ENCODE data around the gene SHKBP1. TPM values are rescaled to one million over a fixed set of nuclear protein-coding genes. Genes with fewer than 3 reads are reported as not detected.
"Not testable (repeated sequence)": the region's sequence is repeated elsewhere in the genome, so short reads cannot be mapped to it uniquely, and the experiment has no call there.

Gene SHKBP1
- polyA plus RNA-seq, 1 experiment, result 42.5 TPM

DNA sequence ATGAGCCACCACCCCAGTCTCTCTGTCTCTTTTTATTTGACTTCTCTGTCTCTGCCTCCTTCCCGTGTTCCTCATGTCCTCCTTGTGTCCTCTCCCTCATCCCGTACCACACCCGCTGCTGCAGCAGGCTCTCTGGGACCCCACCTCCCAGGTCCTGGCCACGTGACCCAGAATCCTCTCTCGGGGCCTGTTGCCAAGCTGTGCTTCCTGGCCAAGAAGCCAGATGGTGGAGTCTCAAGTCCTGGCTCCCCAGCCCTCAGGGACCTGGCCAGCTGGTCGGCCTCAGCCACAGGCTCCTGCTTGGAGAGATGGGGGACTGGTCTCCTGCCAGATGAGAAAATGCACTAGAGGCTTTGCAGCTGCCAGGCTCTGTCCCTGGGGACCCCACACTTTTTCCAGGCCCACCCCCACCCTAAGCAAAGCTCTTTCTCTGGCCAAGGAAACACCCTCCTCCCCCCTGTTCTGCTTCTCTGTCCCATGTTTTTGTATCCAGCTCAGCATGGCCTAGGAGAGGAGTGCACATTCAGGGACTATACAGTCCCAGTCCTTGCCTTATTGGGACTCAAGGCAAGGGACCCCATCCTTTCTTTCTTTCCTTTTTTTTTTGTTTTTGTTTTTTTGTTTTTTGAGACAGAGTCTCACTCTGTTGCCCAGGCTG lies 34.3 kb upstream of the SHKBP1 start:
- Histone ChIP-seq H3K4me3 (ENCODE audit: low read depth, low read length) (no peak overlapping the region), H3K9me3 (ENCODE audit: control insufficient read depth, insufficient read depth, low read length) (no peaks in the 10 kb centered on the region; the same call in 1 of the 2 replicates), H3K27me3 (ENCODE audit: control insufficient read depth, insufficient read depth, low read length) (peaks cover 6% of the 10 kb centered on the region), H3K27ac (ENCODE audit: low read depth, low read length) (no peak overlapping the region)
- ChIA-PET CTCF (interaction anchor here (0.6 to 2.8 kb wide), 11 partner anchors 9 to 349 kb away, joined by 3 to 21 read pairs (median 5); partner anchors contain the start of genes BLVRB and LTBP4), POLR2A (interaction anchor here (0.5 to 1.3 kb wide), 9 partner anchors 14 to 1385 kb away, joined by 3 to 7 read pairs (median 4); partner anchors contain the start of gene BLVRB)
- TF ChIP-seq, protein P1, sequence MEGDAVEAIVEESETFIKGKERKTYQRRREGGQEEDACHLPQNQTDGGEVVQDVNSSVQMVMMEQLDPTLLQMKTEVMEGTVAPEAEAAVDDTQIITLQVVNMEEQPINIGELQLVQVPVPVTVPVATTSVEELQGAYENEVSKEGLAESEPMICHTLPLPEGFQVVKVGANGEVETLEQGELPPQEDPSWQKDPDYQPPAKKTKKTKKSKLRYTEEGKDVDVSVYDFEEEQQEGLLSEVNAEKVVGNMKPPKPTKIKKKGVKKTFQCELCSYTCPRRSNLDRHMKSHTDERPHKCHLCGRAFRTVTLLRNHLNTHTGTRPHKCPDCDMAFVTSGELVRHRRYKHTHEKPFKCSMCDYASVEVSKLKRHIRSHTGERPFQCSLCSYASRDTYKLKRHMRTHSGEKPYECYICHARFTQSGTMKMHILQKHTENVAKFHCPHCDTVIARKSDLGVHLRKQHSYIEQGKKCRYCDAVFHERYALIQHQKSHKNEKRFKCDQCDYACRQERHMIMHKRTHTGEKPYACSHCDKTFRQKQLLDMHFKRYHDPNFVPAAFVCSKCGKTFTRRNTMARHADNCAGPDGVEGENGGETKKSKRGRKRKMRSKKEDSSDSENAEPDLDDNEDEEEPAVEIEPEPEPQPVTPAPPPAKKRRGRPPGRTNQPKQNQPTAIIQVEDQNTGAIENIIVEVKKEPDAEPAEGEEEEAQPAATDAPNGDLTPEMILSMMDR (IDR thresholded peaks at IDR 0.05; ENCODE audit: low read depth, low read length), result no peak
- peak; percentile 61 for DNase-seq (ENCODE audit: low read depth, low spot score)

DNA sequence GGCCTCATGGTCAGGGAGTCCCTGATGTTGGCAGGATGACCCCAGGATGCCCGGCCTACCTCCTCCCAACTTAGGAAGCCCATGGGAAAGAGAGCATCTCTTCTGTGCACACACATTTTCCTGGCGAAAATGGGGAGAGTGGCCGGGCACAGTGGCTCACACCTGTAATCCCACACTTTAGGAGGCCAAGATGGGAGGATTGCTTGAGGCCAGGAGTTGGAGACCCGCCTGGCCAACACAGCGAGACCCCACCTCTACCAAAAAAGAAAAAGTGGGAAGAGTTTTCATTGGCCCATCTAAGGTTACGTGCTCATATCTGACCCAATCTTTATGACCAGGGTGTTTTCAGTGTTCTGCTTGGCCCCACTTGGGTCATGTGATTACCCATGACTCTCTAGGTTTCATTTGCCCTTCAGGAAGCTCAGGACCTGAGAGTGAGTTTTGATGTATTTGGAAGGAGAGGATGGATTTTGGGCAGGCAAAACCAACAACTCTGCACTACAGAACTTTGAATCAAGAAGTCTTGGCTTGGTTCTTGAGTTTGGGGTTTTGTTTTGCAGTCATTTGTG lies 33.6 kb upstream of the SHKBP1 start:
- Histone ChIP-seq H3K9me3 (ENCODE audit: control insufficient read depth, insufficient read depth, low read length) (no peaks in the 10 kb centered on the region; the same call in 1 of the 2 replicates), H3K27me3 (ENCODE audit: control insufficient read depth, insufficient read depth, low read length) (no peaks in the 10 kb centered on the region), H3K27ac (ENCODE audit: low read depth, low read length) (no peak overlapping the region), H3K4me3 (ENCODE audit: low read depth, low read length) (no peak overlapping the region)
- CTCF ChIA-PET, result interaction anchor here (0.6 to 2.2 kb wide), 9 partner anchors 10 to 350 kb away, joined by 3 to 12 read pairs (median 4); partner anchors contain the start of gene BLVRB
- TF ChIP-seq, protein P1 (IDR thresholded peaks at IDR 0.05; ENCODE audit: low read depth, low read length), result no peak
- DNase-seq (ENCODE audit: low read depth, low spot score), result no peak
- POLR2A ChIA-PET, result interaction anchor here (0.5 to 1.3 kb wide), 8 partner anchors 23 to 1386 kb away, joined by 3 to 7 read pairs (median 4); partner anchors contain the start of gene BLVRB

DNA sequence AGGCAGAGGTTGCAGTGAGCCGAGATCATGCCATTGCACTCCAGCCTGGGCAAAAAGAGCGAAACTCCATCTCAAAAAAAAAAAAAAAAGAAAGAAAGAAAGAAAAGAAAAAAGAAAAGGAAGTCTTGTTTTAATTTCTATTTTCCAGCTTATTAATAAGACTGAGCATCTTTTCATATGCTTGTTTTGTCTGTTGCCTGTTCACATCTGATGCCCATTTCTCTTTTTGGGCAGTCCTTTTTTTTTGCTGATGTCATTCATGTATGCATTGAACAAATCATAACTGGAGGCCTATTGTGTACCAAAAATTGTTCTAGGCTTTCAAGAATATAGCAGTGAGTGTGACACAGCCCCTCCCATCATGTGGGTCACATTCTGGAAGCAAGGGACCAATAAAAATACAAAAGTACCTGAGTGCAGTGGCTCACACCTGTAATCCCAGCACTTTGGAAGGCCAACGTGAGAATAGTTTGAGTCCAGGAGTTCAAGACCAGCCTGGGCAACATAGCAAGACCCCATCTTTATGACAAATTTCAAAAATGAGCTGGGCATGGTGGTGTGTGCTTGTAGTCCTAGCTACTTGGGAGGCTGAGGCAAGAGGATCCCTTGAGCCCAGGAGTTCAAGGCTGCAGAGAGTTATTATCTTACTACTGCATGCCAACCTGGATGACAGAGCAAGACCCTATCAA lies 30.4 kb upstream of the SHKBP1 start:
- not testable (repeated sequence) for DNase-seq (ENCODE audit: low read depth, low spot score); H3K27ac ChIP-seq (ENCODE audit: low read depth, low read length); H3K9me3 ChIP-seq (ENCODE audit: control insufficient read depth, insufficient read depth, low read length); H3K4me3 ChIP-seq (ENCODE audit: low read depth, low read length); H3K27me3 ChIP-seq (ENCODE audit: control insufficient read depth, insufficient read depth, low read length)
- POLR2A ChIA-PET, result interaction anchor here (0.5 to 0.7 kb wide), 2 partner anchors 24 to 81 kb away, joined by 4 to 5 read pairs; partner anchors contain the start of gene BLVRB
- CTCF ChIA-PET, result interaction anchor here (0.6 to 1.0 kb wide), 3 partner anchors 10 to 88 kb away, joined by 3 to 5 read pairs (median 3); no protein-coding TSS in a partner anchor

DNA sequence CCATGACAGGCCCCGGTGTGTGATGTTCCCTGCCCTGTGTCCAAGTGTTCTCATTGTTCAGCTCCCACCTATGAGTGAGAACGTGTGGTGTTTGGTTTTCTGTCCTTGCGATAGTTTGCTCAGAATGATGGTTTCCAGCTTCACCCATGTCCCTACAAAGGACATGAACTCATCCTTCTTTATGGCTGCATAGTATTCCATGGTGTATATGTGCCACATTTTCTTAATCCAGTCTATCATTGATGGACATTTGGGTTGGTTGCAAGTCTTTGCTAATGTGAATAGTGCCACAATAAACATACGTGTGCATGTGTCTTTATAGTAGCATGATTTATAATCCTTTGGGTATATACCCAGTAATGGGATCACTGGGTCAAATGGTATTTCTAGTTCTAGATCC lies 29.5 kb upstream of the SHKBP1 start:
- not testable (repeated sequence) for DNase-seq (ENCODE audit: low read depth, low spot score); H3K27ac ChIP-seq (ENCODE audit: low read depth, low read length); H3K4me3 ChIP-seq (ENCODE audit: low read depth, low read length); H3K9me3 ChIP-seq (ENCODE audit: control insufficient read depth, insufficient read depth, low read length); H3K27me3 ChIP-seq (ENCODE audit: control insufficient read depth, insufficient read depth, low read length)
- ChIA-PET CTCF (interaction anchor here (0.6 to 1.8 kb wide), 2 partner anchors 11 to 88 kb away, joined by 5 to 11 read pairs; no protein-coding TSS in a partner anchor), POLR2A (interaction anchor here (0.5 kb wide), 1 partner anchor 82 kb away, joined by 4 read pairs; the partner anchor contains the start of gene BLVRB)

DNA sequence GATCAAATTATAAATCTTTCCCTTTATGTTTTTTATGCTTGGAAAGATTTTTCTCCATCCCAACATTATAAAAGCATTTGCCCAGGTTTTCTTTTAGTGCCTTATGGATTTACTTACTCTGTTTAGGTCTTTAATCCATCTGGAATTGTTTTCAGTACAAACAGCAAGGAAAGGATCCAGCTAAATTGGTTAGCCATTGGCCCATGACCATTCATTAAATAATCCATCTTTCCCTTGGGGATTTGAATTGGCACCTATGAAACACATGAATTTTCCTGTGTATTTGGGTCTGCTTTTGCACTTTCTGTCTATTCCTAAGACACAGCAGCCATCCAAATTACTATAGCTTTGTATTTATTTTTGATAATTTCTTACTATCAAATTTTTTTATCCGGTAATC lies 28.8 kb upstream of the SHKBP1 start:
- H3K4me3 ChIP-seq (ENCODE audit: low read depth, low read length), result no peak overlapping the region
- DNase-seq (ENCODE audit: low read depth, low spot score), result no peak
- H3K27ac ChIP-seq (ENCODE audit: low read depth, low read length), result no peak overlapping the region
- ChIA-PET POLR2A (no interaction called here), CTCF (interaction anchor here (0.6 to 1.8 kb wide), 4 partner anchors 19 to 87 kb away, joined by 3 to 11 read pairs (median 6); no protein-coding TSS in a partner anchor)
- H3K27me3 ChIP-seq (ENCODE audit: control insufficient read depth, insufficient read depth, low read length), result peaks cover 12% of the 10 kb centered on the region
- H3K9me3 ChIP-seq (ENCODE audit: control insufficient read depth, insufficient read depth, low read length), result no peaks in the 10 kb centered on the region; the same call in 1 of the 2 replicates
- TF ChIP-seq, protein P1 (IDR thresholded peaks at IDR 0.05; ENCODE audit: low read depth, low read length), result no peak

All from AG04450 (cell line).